GM19238 (cell line): ENCODE results near the gene SHF.
"Not testable (repeated sequence)": the region's sequence is repeated elsewhere in the genome, so short reads cannot be mapped to it uniquely, and the experiment has no call there.

Source experiments
- DNase-seq: peaks from one replicate; pipeline ENCODE4 v3.0.0; 2011; ENCODE audit warnings: low spot score; ENCODE audit not compliant: insufficient read length

Gene SHF

GRCh38 chr15:45147606-45148005, 40.2 kb downstream of the SHF start:
- no peak for DNase-seq

- no peak for DNase-seq
Measured at GRCh38 chr15:45146405-45146804, 41.4 kb downstream of the SHF start.

GRCh38 chr15:45144775-45145174, 43.0 kb downstream of the SHF start:
- no peak for DNase-seq

GRCh38 chr15:45143946-45144345, 43.8 kb downstream of the SHF start:
- DNase-seq, result no peak

GRCh38 chr15:45143056-45143455, 44.7 kb downstream of the SHF start:
- no peak for DNase-seq

GRCh38 chr15:45141386-45141785, 46.4 kb downstream of the SHF start:
- DNase-seq, result no peak

GRCh38 chr15:45140557-45141250, 47.1 kb downstream of the SHF start:
- no peak for DNase-seq

GRCh38 chr15:45139770-45140169, 48.0 kb downstream of the SHF start:
- no peak for DNase-seq

GRCh38 chr15:45138814-45139765, 48.7 kb downstream of the SHF start:
- DNase-seq, result no peak

GRCh38 chr15:45137703-45138102, 50.1 kb downstream of the SHF start:
- no peak for DNase-seq

- DNase-seq, result no peak
Measured at GRCh38 chr15:45136378-45136764, 51.4 kb downstream of the SHF start.

- not testable (repeated sequence) for DNase-seq
Measured at GRCh38 chr15:45135705-45136377, 51.9 kb downstream of the SHF start.

GRCh38 chr15:45134682-45135604, 52.8 kb downstream of the SHF start:
- no peak for DNase-seq

- no peak for DNase-seq
Measured at GRCh38 chr15:45134046-45134445, 53.7 kb downstream of the SHF start.

GRCh38 chr15:45133561-45133920, 54.2 kb downstream of the SHF start:
- no peak for DNase-seq

GRCh38 chr15:45132844-45133560, 54.8 kb downstream of the SHF start:
- no peak for DNase-seq

GRCh38 chr15:45131510-45131909, 56.3 kb downstream of the SHF start:
- DNase-seq, result no peak

- no peak for DNase-seq
Measured at GRCh38 chr15:45130291-45131000, 57.3 kb downstream of the SHF start.

GRCh38 chr15:45129651-45130129, 58.1 kb downstream of the SHF start, which contains the start of the genes DUOX1 and DUOXA1:
Gene DUOX1, plus strand, starts transcription at chr15:45129994. Its CDS starts 1,973 bp downstream, at chr15:45131967.
Gene DUOXA1, minus strand, starts transcription at chr15:45129879. Its CDS starts 6,865 bp downstream, at chr15:45123014.
- DNase-seq, result no peak
